ENCODE results near the gene MCTP1.

The MCTP1 gene

DNA sequence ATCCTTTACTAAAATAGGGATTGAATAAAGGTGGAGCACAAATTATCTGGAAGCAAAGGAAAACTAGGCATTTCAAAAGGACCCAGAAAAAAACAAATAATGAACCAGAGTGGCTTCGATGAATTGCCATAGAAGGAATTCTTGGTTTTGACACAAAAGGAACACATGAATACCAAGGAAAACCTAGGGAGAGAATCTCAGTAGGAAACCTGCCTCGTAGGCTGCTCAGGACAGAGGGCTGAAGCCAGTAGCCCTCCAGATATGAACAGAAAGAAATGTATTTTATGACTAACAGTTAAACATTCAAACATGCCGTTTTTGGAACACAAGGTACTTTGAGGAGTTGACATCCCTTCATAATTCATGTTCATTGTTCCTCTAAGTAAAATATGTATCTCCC, 420.9 kb downstream of the MCTP1 start:
- H3K27me3 ChIP-seq (ENCODE audit: control insufficient read depth, insufficient read depth, low read length), result no peaks in the 10 kb centered on the region
- no CpG with 5 or more reads among the region's 3 CpGs for WGBS (ENCODE audit: insufficient coverage, insufficient read length)
- H3K36me3 ChIP-seq (ENCODE audit: control insufficient read depth, insufficient read depth, low read length), result no peaks in the 10 kb centered on the region
- no peaks in the 10 kb centered on the region; the same call in 1 of the 2 replicates for H3K4me1 ChIP-seq (ENCODE audit: control insufficient read depth, insufficient read depth, low read length)
- no peak for DNase-seq (ENCODE audit: low read depth, low spot score)
- H3K9me3 ChIP-seq (ENCODE audit: control insufficient read depth, insufficient read depth, low read length), result no peaks in the 10 kb centered on the region
- H3K27ac ChIP-seq (ENCODE audit: low read length), result no peak overlapping the region
- H3K4me3 ChIP-seq (ENCODE audit: low read length), result no peak overlapping the region

DNA sequence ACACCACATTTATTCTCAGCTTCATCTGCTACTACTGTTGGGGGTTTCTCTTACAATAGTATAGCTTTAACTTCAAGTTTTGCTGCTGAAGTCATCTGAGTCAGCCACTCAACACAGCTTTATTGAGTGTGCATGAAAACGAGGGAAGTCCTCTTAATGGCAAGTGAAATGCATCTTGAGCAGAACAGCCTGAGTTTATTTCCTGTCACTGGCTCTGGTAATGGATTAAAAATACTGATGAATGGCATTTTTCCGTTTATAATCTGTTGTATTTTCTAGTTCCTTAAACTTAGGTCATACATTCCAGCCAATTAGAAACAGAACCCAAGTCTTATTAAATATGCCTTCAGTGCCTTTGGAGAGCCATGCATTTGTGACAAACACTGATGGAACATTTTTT, 427.8 kb downstream of the MCTP1 start:
- Histone ChIP-seq H3K36me3 (ENCODE audit: control insufficient read depth, insufficient read depth, low read length) (no peaks in the 10 kb centered on the region), H3K4me3 (ENCODE audit: low read length) (no peak overlapping the region), H3K9me3 (ENCODE audit: control insufficient read depth, insufficient read depth, low read length) (no peaks in the 10 kb centered on the region), H3K27ac (ENCODE audit: low read length) (no peak overlapping the region), H3K4me1 (ENCODE audit: control insufficient read depth, insufficient read depth, low read length) (peaks cover 1% of the 10 kb centered on the region; the same call in 1 of the 2 replicates), H3K27me3 (ENCODE audit: control insufficient read depth, insufficient read depth, low read length) (no peaks in the 10 kb centered on the region)
- DNase-seq (ENCODE audit: low read depth, low spot score), result no peak
- no CpG with 5 or more reads among the region's 2 CpGs for WGBS (ENCODE audit: insufficient coverage, insufficient read length)

DNA sequence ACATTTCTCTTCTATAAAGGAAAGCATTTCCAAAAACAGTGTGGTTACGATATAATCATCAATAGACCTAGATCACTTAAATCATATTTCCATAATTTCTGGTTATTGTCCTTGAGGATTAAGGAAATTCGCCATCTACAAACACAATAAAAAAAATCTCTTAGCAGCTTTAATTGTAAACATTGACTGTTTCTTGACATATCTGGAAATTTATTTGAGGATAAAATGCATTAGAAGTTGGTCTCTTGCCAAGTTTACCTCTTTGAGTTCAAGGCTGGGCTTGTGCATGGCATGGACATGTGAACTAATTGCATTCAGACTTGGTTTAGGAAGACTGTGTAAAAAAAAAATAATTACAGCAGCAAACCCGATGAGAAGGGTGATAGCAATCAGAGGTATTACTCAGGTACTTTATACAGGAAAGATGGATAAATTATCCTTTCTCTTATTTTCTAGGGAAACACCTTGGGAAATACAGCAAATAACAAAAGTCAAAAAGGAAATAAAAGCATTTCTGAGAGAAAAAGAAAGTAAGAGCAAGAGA, 428.6 kb downstream of the MCTP1 start:
- DNase-seq (ENCODE audit: low read depth, low spot score), result no peak
- no peaks in the 10 kb centered on the region for H3K36me3 ChIP-seq (ENCODE audit: control insufficient read depth, insufficient read depth, low read length)
- H3K9me3 ChIP-seq (ENCODE audit: control insufficient read depth, insufficient read depth, low read length), result no peaks in the 10 kb centered on the region
- H3K4me1 ChIP-seq (ENCODE audit: control insufficient read depth, insufficient read depth, low read length), result peaks cover 1% of the 10 kb centered on the region; the same call in 1 of the 2 replicates
- H3K4me3 ChIP-seq (ENCODE audit: low read length), result no peak overlapping the region
- H3K27me3 ChIP-seq (ENCODE audit: control insufficient read depth, insufficient read depth, low read length), result no peaks in the 10 kb centered on the region
- WGBS (ENCODE audit: insufficient coverage, insufficient read length), result no CpG with 5 or more reads among the region's 3 CpGs
- no peak overlapping the region for H3K27ac ChIP-seq (ENCODE audit: low read length)

DNA sequence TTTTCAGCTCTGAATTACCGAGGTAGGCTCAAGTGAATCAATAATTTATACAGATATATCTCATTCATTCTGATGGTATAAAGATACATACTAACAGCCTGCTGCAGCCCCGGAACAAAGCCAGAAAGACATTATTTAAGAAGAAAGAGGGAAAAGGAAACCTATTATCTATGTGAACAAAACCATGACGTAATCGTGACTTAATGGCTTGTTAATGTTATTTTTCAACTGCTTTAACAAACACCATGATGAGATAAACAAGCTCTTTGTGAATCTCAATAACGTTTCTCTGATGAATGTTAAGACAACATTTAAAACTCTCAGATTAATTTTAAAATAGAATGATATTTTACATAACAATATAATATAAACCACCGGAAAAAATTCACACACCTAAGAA, 429.4 kb downstream of the MCTP1 start:
- Histone ChIP-seq H3K27ac (ENCODE audit: low read length) (no peak overlapping the region), H3K4me1 (ENCODE audit: control insufficient read depth, insufficient read depth, low read length) (peaks cover 1% of the 10 kb centered on the region; the same call in 1 of the 2 replicates), H3K27me3 (ENCODE audit: control insufficient read depth, insufficient read depth, low read length) (no peaks in the 10 kb centered on the region), H3K9me3 (ENCODE audit: control insufficient read depth, insufficient read depth, low read length) (no peaks in the 10 kb centered on the region), H3K4me3 (ENCODE audit: low read length) (no peak overlapping the region), H3K36me3 (ENCODE audit: control insufficient read depth, insufficient read depth, low read length) (no peaks in the 10 kb centered on the region)
- 100% methylated on average over 1 of the region's 6 CpGs for WGBS (ENCODE audit: insufficient coverage, insufficient read length)
- DNase-seq (ENCODE audit: low read depth, low spot score), result no peak

DNA sequence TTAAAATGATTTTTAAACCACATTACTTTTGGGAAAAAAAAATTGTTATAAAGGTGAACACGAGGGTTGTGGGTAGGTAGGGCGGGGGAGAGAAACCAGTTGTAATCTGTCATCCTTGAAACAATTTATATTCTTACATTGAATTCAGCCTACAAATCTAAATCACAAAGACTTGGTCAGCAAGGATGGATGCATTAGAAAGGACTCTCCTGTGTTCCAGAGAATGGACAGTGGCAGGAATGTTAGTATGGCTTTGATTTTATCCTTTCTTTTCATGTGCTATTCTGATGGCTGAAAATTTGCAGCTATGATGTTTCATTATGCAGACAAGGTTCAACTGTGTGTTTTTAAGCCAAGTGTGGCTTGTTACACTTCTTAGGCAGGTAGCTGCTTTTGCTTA, 431.8 kb downstream of the MCTP1 start:
- WGBS (ENCODE audit: insufficient coverage, insufficient read length), result no CpG with 5 or more reads among the region's 2 CpGs
- no peak for DNase-seq (ENCODE audit: low read depth, low spot score)
- no peaks in the 10 kb centered on the region for H3K36me3 ChIP-seq (ENCODE audit: control insufficient read depth, insufficient read depth, low read length)
- H3K4me3 ChIP-seq (ENCODE audit: low read length), result no peak overlapping the region
- H3K27ac ChIP-seq (ENCODE audit: low read length), result no peak overlapping the region
- peaks cover 3% of the 10 kb centered on the region; the same call in 1 of the 2 replicates for H3K4me1 ChIP-seq (ENCODE audit: control insufficient read depth, insufficient read depth, low read length)
- no peaks in the 10 kb centered on the region for H3K27me3 ChIP-seq (ENCODE audit: control insufficient read depth, insufficient read depth, low read length)
- H3K9me3 ChIP-seq (ENCODE audit: control insufficient read depth, insufficient read depth, low read length), result no peaks in the 10 kb centered on the region

DNA sequence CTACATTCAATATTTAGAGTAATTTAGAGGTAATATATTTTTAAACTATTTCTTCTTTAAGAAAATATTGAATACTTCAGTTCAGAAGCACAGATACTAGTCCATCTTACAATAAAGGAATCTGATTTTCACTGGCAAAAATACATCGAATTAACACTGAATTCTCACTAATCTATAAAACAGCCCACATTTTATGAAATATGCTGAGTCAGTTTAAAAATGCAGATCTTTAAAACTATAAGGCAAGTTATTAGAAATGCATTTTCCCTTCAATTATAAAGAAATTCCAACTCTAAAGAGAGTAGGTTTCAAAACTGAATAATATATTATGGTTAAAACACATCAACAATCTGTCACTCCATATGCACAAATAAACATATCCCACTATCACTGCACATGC, 433.9 kb downstream of the MCTP1 start:
- Histone ChIP-seq H3K4me3 (ENCODE audit: low read length) (no peak overlapping the region), H3K4me1 (ENCODE audit: control insufficient read depth, insufficient read depth, low read length) (peaks cover 3% of the 10 kb centered on the region; the same call in 1 of the 2 replicates), H3K27ac (ENCODE audit: low read length) (no peak overlapping the region), H3K36me3 (ENCODE audit: control insufficient read depth, insufficient read depth, low read length) (no peaks in the 10 kb centered on the region), H3K27me3 (ENCODE audit: control insufficient read depth, insufficient read depth, low read length) (no peaks in the 10 kb centered on the region), H3K9me3 (ENCODE audit: control insufficient read depth, insufficient read depth, low read length) (no peaks in the 10 kb centered on the region)
- no peak for DNase-seq (ENCODE audit: low read depth, low spot score)
- whole genome bisulfite sequencing (ENCODE audit: insufficient coverage, insufficient read length), result no CpG with 5 or more reads among the region's 1 CpG

DNA sequence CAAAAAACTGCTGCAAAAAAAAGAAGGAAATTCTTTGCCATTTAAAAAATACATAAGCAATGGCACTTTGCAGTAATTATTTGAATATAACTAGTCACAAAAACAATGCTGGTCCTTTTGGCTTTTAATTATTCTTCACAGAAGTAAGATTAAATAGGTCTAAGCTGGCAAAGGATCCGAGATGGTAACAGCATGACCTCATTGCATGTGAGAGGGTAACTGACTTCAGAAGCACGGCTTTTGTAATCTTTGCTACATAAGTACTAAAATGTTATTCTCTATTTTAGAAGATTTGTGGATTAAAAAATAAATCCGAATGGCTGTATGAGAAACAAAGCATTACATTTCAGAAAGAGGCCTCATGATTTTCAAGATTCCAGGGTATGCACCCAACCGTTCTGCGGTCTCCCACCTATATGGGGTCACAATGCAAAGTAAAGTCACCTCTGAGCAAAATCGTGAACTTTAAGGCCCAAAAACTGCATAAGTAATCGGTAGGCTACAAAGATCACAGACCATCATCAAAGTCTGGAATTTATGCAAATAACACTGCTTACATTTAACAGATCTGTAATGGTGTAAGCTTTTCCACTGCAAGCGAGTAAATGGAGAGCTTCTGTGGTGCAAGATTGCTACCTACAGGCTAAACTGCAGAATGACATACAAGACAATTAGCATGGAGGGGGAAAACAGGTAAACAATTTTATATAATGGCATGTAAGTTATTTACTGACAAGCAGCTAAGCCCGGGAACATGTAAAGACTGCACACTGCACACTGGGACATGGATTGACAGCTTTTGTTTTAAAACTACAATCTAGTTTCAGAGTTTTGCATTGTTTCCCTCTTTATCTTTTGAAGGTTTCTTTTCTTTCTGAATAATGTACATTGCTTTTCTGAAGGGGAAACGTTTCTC, 434.8 kb downstream of the MCTP1 start:
- no peak overlapping the region for H3K4me3 ChIP-seq (ENCODE audit: low read length)
- no peaks in the 10 kb centered on the region for H3K27me3 ChIP-seq (ENCODE audit: control insufficient read depth, insufficient read depth, low read length)
- DNase-seq (ENCODE audit: low read depth, low spot score), result peak; percentile 52
- WGBS (ENCODE audit: insufficient coverage, insufficient read length), result no CpG with 5 or more reads among the region's 10 CpGs
- H3K27ac ChIP-seq (ENCODE audit: low read length), result no peak overlapping the region
- H3K36me3 ChIP-seq (ENCODE audit: control insufficient read depth, insufficient read depth, low read length), result no peaks in the 10 kb centered on the region
- peaks cover 3% of the 10 kb centered on the region; the same call in 1 of the 2 replicates for H3K4me1 ChIP-seq (ENCODE audit: control insufficient read depth, insufficient read depth, low read length)
- no peaks in the 10 kb centered on the region for H3K9me3 ChIP-seq (ENCODE audit: control insufficient read depth, insufficient read depth, low read length)

DNA sequence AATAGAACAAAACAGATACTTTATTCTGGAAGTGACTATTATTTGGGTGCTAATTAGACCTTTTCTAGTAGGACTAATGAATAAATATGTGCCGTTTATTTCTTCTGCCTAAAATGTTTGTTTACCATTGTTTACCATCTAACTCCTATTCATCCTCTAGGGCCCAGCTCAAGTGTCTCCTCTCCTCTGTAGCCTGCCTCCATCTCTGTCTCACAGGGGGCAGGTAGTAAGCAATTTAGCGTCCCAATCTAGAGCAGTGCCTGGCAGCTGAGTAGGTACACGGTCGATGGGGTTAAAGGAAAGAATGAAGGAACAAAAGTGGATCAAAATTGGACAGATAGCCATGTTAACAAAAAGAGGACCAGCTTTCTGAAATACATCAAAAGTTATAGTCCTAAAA, 435.6 kb downstream of the MCTP1 start:
- WGBS (ENCODE audit: insufficient coverage, insufficient read length), result no CpG with 5 or more reads among the region's 4 CpGs
- peaks cover 3% of the 10 kb centered on the region; the same call in 1 of the 2 replicates for H3K4me1 ChIP-seq (ENCODE audit: control insufficient read depth, insufficient read depth, low read length)
- no peak for DNase-seq (ENCODE audit: low read depth, low spot score)
- H3K36me3 ChIP-seq (ENCODE audit: control insufficient read depth, insufficient read depth, low read length), result no peaks in the 10 kb centered on the region
- H3K4me3 ChIP-seq (ENCODE audit: low read length), result no peak overlapping the region
- H3K27me3 ChIP-seq (ENCODE audit: control insufficient read depth, insufficient read depth, low read length), result no peaks in the 10 kb centered on the region
- H3K27ac ChIP-seq (ENCODE audit: low read length), result no peak overlapping the region
- no peaks in the 10 kb centered on the region for H3K9me3 ChIP-seq (ENCODE audit: control insufficient read depth, insufficient read depth, low read length)

DNA sequence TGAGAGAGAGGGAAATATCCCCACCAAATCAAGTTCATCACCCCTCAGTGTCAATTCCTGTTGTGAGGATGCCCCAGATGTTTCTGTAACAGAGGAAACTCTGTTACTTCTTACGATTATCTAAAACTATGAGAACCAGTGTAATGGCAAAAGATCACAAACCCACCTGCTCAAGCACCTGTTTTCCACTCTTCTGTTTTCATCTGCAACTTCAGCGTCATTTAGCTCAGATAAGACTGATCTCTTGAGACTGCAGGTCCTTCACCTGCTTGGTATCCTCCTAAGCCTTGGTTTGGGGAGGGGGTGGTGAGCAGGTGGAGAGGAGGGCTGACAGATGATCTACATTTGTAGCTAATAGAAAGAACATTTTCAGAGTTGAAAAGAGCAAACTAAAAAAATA, 437.2 kb downstream of the MCTP1 start:
- no peak overlapping the region for H3K4me3 ChIP-seq (ENCODE audit: low read length)
- no peak for DNase-seq (ENCODE audit: low read depth, low spot score)
- H3K27me3 ChIP-seq (ENCODE audit: control insufficient read depth, insufficient read depth, low read length), result no peaks in the 10 kb centered on the region
- H3K36me3 ChIP-seq (ENCODE audit: control insufficient read depth, insufficient read depth, low read length), result no peaks in the 10 kb centered on the region
- H3K27ac ChIP-seq (ENCODE audit: low read length), result no peak overlapping the region
- WGBS (ENCODE audit: insufficient coverage, insufficient read length), result no CpG with 5 or more reads among the region's 2 CpGs
- peaks cover 2% of the 10 kb centered on the region; the same call in 1 of the 2 replicates for H3K4me1 ChIP-seq (ENCODE audit: control insufficient read depth, insufficient read depth, low read length)
- no peaks in the 10 kb centered on the region for H3K9me3 ChIP-seq (ENCODE audit: control insufficient read depth, insufficient read depth, low read length)

DNA sequence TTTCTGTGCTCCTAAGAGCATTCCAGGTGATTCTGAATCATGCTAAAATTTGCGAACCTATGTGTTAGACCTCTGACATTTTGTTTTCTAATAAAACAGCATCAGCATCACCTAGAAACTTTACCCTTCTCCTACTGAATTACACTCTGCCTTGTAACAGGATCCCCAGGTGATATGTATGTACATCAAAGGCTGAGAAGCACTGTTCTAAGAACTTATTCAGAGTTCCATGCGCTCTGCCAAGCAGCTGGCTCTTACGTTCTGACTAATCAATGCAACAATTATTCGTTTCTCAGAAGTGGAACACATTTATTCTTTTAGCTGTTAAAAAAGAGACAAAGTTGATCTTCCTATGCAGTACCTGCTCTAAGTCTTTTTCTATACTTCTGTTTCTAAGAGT, 437.9 kb downstream of the MCTP1 start:
- Histone ChIP-seq H3K4me1 (ENCODE audit: control insufficient read depth, insufficient read depth, low read length) (peaks cover 2% of the 10 kb centered on the region; the same call in 1 of the 2 replicates), H3K27ac (ENCODE audit: low read length) (no peak overlapping the region), H3K36me3 (ENCODE audit: control insufficient read depth, insufficient read depth, low read length) (no peaks in the 10 kb centered on the region), H3K9me3 (ENCODE audit: control insufficient read depth, insufficient read depth, low read length) (no peaks in the 10 kb centered on the region), H3K4me3 (ENCODE audit: low read length) (no peak overlapping the region), H3K27me3 (ENCODE audit: control insufficient read depth, insufficient read depth, low read length) (no peaks in the 10 kb centered on the region)
- no peak for DNase-seq (ENCODE audit: low read depth, low spot score)
- no CpG with 5 or more reads among the region's 4 CpGs for WGBS (ENCODE audit: insufficient coverage, insufficient read length)
